Stimulated activated naive CD8-positive, alpha-beta T cell treated with anti-CD3 and anti-CD28 coated beads, Interleukin-15, Interleukin-2, amounts not matched to agents 100 ng/mL and 50 ng/mL, for 24 hours (primary cell): ENCODE measurements around the gene OOEP.
"Not testable (repeated sequence)": the region's sequence is repeated elsewhere in the genome, so short reads cannot be mapped to it uniquely, and the experiment has no call there.

Experiments used
- H3K27ac Mint-ChIP-seq: one replicate; pipeline ENCODE4 v1.8.0; 2021; ENCODE audit warnings: mild to moderate bottlenecking, mixed read lengths
- H3K27me3 Mint-ChIP-seq: one replicate; pipeline ENCODE4 v1.8.0; 2021; ENCODE audit warnings: mixed read lengths
- H3K36me3 Mint-ChIP-seq: one replicate; pipeline ENCODE4 v1.8.0; 2021; ENCODE audit warnings: low read depth, mixed read lengths
- H3K4me1 Mint-ChIP-seq: one replicate; pipeline ENCODE4 v1.8.0; 2021; ENCODE audit warnings: low read depth, mixed read lengths
- H3K4me3 Mint-ChIP-seq: one replicate; pipeline ENCODE4 v1.8.0; 2021; ENCODE audit warnings: mild to moderate bottlenecking, mixed read lengths
- H3K9me3 Mint-ChIP-seq: one replicate; pipeline ENCODE4 v1.8.0; 2021; ENCODE audit warnings: mixed read lengths

The OOEP gene

DNA sequence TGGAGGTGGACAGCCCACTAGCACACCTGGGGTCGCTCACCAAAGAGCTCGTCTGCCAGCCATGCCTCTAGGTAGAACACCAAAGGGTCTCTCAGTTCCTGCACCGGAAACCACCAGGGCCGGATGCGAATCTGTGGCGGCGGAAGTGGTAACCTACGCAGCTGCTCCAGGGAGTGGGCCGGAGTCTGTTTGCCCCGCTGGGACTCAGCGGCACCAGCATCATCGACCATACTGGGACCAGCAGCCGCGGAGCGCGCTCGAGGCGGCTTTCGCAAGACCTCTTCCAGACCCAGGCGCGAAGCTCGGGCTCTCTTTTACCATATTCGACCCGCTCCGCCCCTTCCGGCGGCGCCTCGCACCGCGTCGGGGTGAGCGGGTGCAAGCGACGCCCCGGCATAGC is at the start of gene OOEP:
OOEP (minus strand) TSS at position 335 of the 400 bp plus-strand sequence; CDS start at position 230, 105 bp downstream.
- H3K4me1 Mint-ChIP-seq = no peaks in the 10 kb centered on the region
- peaks cover 3% of the 10 kb centered on the region for H3K9me3 Mint-ChIP-seq
- no peaks in the 10 kb centered on the region for H3K27me3 Mint-ChIP-seq
- H3K4me3 Mint-ChIP-seq = no peak within 1 kb of the TSS
- no peak within 1 kb of the TSS for H3K27ac Mint-ChIP-seq
- no peaks in the 10 kb centered on the region for H3K36me3 Mint-ChIP-seq

DNA sequence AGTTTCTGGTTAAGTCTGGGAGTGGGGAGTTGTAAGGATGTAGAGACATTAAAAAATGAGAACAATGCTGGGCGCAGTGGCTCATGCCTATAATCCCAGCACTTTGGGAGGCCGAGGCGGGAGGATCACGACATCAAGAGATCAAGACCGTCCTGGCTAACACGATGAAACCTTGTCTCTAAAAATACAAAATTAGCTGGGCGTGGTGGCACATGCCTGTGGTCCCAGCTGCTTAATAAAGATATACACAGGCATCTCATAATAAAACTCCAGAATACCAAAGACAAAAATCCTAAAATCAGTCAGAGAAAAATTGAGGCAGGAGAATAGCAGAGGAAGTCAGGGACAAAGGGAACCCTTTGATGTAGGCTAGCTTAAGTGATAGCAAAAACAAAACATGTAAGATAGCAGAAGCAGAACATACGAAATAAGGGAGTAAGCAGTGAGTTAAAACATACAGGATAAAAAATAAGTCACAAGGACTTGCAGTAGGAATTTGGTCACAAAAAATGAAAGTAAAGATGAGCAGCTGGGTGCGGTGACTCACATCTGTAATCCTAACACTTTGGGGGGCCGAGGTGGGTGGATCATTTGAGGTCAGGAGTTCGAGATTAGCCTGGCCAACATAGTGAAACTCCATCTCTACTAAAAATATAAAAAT is 48.5 kb upstream of the OOEP start:
- H3K27ac Mint-ChIP-seq = no peak overlapping the region
- H3K4me3 Mint-ChIP-seq = no peak overlapping the region
- H3K27me3 Mint-ChIP-seq = no peaks in the 10 kb centered on the region
- H3K9me3 Mint-ChIP-seq = no peaks in the 10 kb centered on the region
- peaks cover 15% of the 10 kb centered on the region for H3K4me1 Mint-ChIP-seq
- H3K36me3 Mint-ChIP-seq = peaks cover 62% of the 10 kb centered on the region

DNA sequence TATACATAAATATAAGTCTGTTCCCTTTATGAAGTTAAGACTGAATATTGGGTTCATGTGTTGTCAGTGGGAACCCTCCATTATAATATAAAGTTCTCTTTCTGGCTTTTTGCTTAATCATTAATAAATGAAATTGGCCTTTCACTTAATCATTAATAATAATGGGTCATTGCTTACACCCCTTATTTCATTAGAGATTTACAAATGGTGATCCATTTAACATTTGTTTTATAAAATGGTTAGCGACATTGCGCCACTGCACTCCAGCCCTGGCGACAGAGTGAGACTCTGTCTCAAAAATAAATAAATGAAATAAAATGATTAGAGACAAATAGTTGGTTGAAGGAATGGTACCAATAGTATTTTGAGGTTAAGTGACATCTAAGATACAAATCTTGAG is 43.4 kb upstream of the OOEP start:
- Mint-ChIP-seq H3K9me3 (no peaks in the 10 kb centered on the region), H3K4me1 (no peaks in the 10 kb centered on the region), H3K27me3 (no peaks in the 10 kb centered on the region), H3K4me3 (no peak overlapping the region), H3K36me3 (peaks cover 34% of the 10 kb centered on the region), H3K27ac (no peak overlapping the region)

DNA sequence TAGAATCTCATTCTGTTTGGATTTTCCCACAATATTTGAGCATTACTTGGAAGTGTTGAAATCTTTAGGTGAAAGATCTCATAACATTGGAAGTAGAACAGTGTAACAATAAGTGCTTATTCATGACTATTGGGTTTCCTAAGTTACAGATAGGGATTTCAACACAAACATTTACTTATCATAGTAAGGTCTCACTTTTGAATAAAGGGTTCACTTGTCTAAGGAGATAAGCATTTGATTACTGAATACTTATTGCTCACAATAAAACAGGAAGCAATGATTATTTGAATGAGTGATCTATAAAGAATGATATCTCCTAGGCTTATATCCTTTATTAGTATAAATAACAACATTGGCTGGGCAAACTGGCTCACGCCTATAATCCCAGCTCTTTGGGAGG is 39.7 kb upstream of the OOEP start:
- no peak overlapping the region for H3K27ac Mint-ChIP-seq
- no peaks in the 10 kb centered on the region for H3K9me3 Mint-ChIP-seq
- no peaks in the 10 kb centered on the region for H3K4me1 Mint-ChIP-seq
- no peaks in the 10 kb centered on the region for H3K27me3 Mint-ChIP-seq
- peaks cover 3% of the 10 kb centered on the region for H3K36me3 Mint-ChIP-seq
- H3K4me3 Mint-ChIP-seq = no peak overlapping the region

DNA sequence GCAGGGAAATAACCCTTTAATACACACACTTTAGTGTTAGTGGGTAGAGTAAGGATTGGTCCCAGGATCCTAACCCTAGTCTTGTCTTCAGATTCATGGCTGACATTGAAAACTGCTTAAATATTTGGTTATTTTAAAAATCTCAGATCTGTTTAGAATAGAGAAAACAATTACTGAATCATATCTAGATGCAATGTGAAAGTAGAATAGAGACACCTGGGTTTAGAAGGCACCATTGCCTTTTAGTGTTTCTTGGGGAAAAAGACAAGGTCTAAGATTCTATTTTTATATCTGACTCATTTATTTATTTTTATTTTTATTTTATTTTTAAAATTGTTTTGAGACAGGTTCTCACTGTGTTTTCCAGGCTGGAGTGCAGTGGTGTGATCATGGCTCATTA is 31.0 kb upstream of the OOEP start:
- Mint-ChIP-seq H3K27me3 (no peaks in the 10 kb centered on the region), H3K9me3 (no peaks in the 10 kb centered on the region), H3K4me1 (no peaks in the 10 kb centered on the region), H3K36me3 (no peaks in the 10 kb centered on the region), H3K4me3 (no peak overlapping the region), H3K27ac (no peak overlapping the region)

DNA sequence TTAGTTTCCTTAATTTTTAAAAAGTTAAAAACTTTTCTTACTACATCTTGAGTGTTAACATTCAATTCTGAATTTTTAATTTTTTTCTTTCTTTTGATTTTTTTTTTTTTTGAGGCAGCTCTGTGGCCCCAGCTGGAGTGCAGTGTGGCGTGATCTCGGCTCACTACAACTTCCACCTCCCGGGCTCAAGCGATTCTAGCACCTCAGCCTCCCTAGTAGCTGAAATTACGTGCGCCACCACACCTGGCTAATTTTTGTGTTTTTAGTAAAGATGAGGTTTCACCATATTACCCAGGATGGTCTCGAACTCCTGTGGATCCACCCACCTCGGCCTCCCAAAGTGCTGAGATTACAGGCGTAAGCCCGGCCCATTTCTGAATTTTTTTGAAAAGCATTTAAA is 26.2 kb upstream of the OOEP start:
- Mint-ChIP-seq H3K27ac (no peak overlapping the region), H3K27me3 (no peaks in the 10 kb centered on the region)

DNA sequence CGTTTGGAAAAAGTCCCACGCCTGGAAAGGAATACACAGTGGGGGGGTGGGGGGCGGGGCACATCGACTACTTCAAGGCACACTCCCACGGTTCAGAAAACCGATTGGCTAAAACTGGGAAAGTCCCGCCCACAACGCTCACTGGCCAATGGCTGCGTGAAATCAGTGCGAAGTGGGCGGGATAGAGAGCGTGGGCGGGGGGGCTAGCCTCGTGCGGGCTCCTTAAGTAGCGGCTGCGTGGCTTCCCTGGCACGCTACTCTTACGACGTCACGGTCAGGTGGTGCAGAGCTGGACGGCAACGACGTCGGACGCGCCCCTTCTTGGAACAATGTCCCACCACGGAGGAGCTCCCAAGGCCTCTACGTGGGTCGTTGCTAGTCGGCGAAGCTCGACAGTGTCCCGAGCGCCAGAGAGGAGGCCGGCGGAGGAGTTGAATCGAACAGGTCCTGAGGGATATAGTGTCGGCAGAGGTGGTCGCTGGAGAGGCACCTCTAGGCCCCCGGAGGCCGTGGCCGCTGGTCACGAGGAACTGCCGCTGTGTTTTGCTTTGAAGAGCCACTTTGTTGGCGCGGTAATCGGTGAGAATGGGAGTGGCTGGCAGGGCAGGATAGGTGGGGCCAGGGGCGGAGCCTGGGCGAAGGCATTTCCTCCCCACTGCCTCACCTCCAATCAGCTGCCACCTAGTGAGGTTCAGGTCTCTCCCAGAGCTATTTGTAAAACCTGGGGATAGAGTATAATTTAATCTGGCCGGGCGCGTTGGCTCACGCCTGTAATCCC is 25.1 kb upstream of the OOEP start, which contains the start of gene DDX43:
DDX43 (plus strand) TSS at position 252 of the 778 bp plus-strand sequence; CDS start at position 330, 78 bp downstream.
- Mint-ChIP-seq H3K4me1 (peaks cover 12% of the 10 kb centered on the region), H3K27me3 (no peaks in the 10 kb centered on the region), H3K27ac (no peak within 1 kb of the TSS), H3K4me3 (peak within 1 kb of the TSS; percentile 67), H3K36me3 (no peaks in the 10 kb centered on the region), H3K9me3 (no peaks in the 10 kb centered on the region)

More for the DNA sequence above, 26.2 kb upstream of the OOEP start:
- H3K4me3 Mint-ChIP-seq = no peak overlapping the region
- no peaks in the 10 kb centered on the region for H3K9me3 Mint-ChIP-seq
- H3K4me1 Mint-ChIP-seq = peaks cover 12% of the 10 kb centered on the region
- no peaks in the 10 kb centered on the region for H3K36me3 Mint-ChIP-seq

DNA sequence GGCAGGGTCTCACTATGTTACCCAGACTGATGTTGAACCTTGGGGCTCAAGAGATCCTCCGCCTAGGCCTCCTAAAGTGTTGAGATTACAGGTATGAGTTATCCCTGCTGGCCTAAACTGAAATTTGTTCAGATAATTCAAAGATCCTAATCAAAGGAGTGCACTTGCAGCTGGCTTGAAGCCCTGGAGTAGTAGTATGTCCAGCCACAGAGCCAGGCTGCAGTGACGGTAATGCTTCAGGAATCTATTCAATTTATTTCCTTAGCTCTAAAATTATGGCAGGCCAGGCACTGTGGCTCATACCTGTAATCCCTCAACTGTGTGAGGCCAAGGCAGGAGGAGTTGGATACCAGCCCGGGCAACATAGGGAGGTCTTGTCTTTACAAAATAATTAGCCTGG is 23.6 kb upstream of the OOEP start:
- Mint-ChIP-seq H3K4me3 (no peak overlapping the region), H3K27ac (no peak overlapping the region), H3K27me3 (no peaks in the 10 kb centered on the region), H3K9me3 (no peaks in the 10 kb centered on the region), H3K36me3 (no peaks in the 10 kb centered on the region), H3K4me1 (peaks cover 22% of the 10 kb centered on the region)

DNA sequence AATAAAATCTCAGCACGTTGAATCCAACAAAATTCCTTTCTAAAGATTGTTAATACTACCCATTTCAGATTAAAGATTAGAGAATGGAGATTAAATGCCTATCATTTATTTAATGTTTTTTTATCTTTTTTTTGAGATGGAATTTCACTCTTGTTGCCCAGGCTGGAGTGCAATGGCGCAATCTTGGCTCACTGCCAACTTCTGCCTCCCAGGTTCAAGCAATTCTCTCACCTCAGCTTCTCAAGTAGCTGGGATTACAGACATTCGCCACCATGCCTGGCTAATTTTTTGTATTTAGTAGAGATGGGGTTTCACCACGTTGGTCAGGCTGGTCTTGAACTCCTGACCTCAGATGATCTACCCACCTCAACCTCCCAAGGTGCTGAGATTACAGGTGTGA is 22.5 kb upstream of the OOEP start:
- not testable (repeated sequence) for H3K9me3 Mint-ChIP-seq, H3K27me3 Mint-ChIP-seq, H3K4me3 Mint-ChIP-seq, H3K36me3 Mint-ChIP-seq, H3K27ac Mint-ChIP-seq
- H3K4me1 Mint-ChIP-seq = peaks cover 22% of the 10 kb centered on the region

DNA sequence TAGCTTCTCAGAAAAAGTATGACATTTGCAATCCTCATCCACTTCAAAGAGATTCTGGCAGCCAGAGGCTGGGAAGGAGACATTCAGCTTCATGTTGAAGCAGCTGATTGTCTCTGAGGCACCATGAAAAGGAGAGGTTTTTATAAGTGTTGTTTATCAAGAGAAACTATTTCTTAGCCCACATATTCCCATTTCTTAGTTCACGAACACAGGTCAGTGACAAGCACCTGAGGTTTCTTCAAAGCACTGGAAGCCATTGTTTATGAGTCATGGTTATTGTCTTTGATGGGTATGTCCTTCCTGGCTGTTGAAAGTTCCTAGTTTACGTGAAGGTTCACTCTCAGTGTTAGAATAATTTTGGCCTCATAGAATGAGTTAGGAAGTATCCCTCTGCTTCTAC is 22.0 kb upstream of the OOEP start:
- Mint-ChIP-seq H3K27me3 (peaks cover 4% of the 10 kb centered on the region), H3K4me3 (no peak overlapping the region), H3K27ac (no peak overlapping the region), H3K9me3 (no peaks in the 10 kb centered on the region), H3K4me1 (peaks cover 22% of the 10 kb centered on the region), H3K36me3 (no peaks in the 10 kb centered on the region)

DNA sequence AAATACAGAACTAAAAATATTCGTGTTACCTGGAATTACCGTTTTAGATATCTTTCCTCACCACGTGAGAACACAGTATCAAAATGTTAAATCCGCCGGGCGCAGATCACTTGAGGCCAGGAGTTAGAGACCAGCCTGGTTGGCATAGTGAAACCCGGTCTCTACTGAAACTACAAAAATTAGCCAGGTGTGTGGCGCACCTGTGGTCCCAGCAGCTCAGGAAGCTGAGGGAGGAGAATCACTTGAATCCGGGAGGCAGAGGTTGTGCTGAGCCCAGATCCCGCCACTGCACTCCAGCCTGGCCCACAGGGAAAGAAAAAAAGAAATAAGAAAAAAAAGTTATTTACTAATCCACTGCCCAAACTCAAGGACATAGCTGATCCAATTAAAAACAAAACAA is 20.2 kb upstream of the OOEP start:
- peaks cover 22% of the 10 kb centered on the region for H3K4me1 Mint-ChIP-seq
- H3K36me3 Mint-ChIP-seq = no peaks in the 10 kb centered on the region
- no peak overlapping the region for H3K27ac Mint-ChIP-seq
- H3K9me3 Mint-ChIP-seq = no peaks in the 10 kb centered on the region
- no peak overlapping the region for H3K4me3 Mint-ChIP-seq
- H3K27me3 Mint-ChIP-seq = peaks cover 4% of the 10 kb centered on the region

DNA sequence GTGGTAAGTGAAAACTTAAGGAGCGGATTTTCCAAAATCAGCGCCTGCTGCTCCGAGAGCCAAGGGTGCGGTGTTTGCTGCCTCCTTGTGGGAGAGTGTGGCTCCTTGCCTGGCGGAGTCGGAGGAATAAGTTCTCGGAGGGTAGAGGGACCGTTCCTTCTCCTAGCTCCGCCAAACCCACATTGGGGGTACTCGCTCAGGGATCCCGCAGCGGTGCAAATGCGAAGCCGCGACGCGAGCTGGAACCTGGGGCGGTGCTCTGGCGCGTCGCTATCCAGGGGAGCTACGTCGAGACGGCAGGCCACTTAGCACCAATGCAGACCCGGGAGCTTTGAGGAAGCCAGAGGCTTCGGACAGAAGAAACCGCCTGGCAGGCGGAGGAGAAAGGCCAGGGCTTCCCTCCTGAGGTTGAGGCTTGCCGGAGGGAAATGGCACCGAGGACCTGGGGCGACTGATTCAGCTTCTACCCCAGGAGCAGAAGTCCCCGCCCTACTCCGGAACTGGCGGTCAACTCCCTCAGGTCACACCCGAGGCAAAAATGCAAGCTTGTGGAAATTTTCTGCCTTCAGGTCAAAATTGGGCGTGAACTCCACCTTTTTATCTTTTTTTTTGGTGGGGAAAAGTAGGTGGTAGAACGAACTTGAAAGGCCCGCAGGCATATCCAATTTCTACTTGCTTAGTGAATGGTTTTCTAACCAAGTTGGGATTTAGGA is 19.3 kb upstream of the OOEP start:
- no peaks in the 10 kb centered on the region for H3K36me3 Mint-ChIP-seq
- peak overlapping the region; percentile 36 for H3K27ac Mint-ChIP-seq
- peaks cover 4% of the 10 kb centered on the region for H3K27me3 Mint-ChIP-seq
- H3K4me3 Mint-ChIP-seq = peak overlapping the region; percentile 81
- no peaks in the 10 kb centered on the region for H3K9me3 Mint-ChIP-seq
- peaks cover 22% of the 10 kb centered on the region for H3K4me1 Mint-ChIP-seq

DNA sequence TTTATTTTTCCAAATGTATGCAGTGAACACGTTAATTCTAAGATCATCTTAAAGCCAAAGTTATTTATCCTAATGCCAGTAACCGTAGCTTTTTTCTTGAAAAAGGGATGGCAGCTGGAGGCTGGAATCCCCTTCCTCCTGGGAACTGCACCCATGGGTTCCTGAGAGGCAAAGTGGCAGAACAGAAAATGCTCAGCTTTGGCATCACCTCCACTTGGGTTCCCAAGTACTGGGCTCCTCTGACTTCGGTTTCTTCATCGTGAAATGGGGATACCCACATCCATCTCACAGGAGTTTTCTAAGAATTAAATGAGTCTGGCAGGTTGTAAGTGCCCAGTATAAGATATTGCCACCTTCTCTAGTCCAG is 18.7 kb upstream of the OOEP start:
- Mint-ChIP-seq H3K27me3 (peaks cover 4% of the 10 kb centered on the region), H3K4me1 (peaks cover 22% of the 10 kb centered on the region), H3K36me3 (no peaks in the 10 kb centered on the region), H3K27ac (peak overlapping the region; percentile 21), H3K4me3 (peak overlapping the region; percentile 81), H3K9me3 (no peaks in the 10 kb centered on the region)

DNA sequence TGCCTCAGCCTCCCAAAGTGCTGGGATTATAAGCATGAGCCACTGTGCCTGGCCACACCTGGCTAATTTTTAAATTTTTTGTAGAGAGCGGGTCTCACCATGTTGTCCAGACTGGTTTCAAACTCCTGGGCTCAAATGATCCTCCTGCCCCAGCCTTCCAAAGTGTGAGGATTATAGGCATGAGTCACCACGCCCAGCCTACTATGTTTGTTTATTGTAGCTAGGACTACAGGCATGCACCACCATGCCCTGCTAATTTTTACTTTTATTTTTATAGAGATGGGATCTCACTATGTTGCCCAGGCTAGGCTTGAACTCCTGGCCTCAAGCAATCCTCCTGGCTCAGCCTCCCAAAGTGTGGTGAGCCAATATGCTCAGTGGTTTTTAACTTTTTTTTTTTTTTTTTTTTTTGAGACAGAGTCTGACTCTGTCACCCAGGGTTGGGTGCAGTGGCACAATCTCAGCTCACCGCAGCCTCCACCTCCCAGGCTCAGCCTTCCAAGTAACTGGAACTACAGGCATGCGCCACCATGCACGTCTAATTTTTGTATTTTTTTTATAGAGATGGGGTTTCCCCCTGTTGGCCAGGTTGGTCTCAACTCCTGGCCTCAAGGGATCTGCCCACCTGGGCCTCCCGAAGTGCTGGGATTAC is 12.9 kb upstream of the OOEP start:
- no peaks in the 10 kb centered on the region for H3K9me3 Mint-ChIP-seq
- H3K36me3 Mint-ChIP-seq = no peaks in the 10 kb centered on the region
- no peak overlapping the region for H3K27ac Mint-ChIP-seq
- H3K27me3 Mint-ChIP-seq = no peaks in the 10 kb centered on the region
- no peaks in the 10 kb centered on the region for H3K4me1 Mint-ChIP-seq
- no peak overlapping the region for H3K4me3 Mint-ChIP-seq

DNA sequence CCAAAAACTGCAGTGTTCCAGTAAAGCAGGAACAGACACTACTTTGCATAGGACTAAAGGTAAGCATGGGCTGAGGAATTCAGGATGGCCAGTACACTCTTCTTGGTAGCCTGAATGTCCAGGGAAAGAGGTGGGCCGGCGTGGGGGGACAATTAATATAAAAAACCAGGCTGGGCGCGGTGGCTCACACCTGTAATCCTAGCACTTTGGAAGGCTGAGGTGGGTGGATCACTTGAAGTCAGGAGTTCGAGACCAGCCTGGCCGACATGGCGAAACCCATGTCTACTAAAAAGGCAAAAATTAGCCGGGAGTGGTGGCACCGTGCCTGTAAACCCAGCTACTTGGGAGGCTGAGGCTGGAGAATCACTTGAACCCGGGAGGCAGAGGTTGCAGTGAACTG is 11.8 kb upstream of the OOEP start:
- H3K4me1 Mint-ChIP-seq, H3K27ac Mint-ChIP-seq, H3K9me3 Mint-ChIP-seq, H3K4me3 Mint-ChIP-seq, H3K36me3 Mint-ChIP-seq, H3K27me3 Mint-ChIP-seq: not testable (repeated sequence)
